HCT116 (cell line): ENCODE measurements around the gene CAPS. TPM values are rescaled to one million over a fixed set of nuclear protein-coding genes. Genes with fewer than 3 reads are reported as not detected.
A peak's percentile ranks its signal among the peaks of the same experiment; 100 is the strongest.

ENCODE experiments used
- ATAC-seq: fragments of 200-7000 bp; cut with Tn5 transposase; 2 replicates; pipeline ENCODE4 v1.9.1; 2020; ENCODE audit warnings: mild to moderate bottlenecking, moderate library complexity
- BruUV-seq: library from RNA; stranded (reverse); fragments of 400-500 nt; replicated peaks from 2 replicates; lab custom pipeline; 2021; lab: Mats Ljungman, UMichigan
- CTCF ChIA-PET: fragments of 300-600 bp; sonication (Branson Sonifier 250); formaldehyde crosslinking; loops from one replicate; lab custom pipeline; 2021; ENCODE audit warnings: antibody characterized with exemption; lab: Charles Lee
- POLR2A ChIA-PET: fragments of 300-600, 350-600 bp; sonication (Branson Sonifier 250); formaldehyde crosslinking; loops from one replicate; lab custom pipeline; 2021; ENCODE audit warnings: antibody characterized with exemption; lab: Charles Lee
- RAD21 ChIA-PET, 2 experiments: fragments of 300-600 bp; sonication (Branson Sonifier 250); formaldehyde crosslinking; loops; one replicate each; lab custom pipeline; 2023; ENCODE audit warnings: low total read pairs in 2 of 2; ENCODE audit not compliant: uncharacterized antibody in 2 of 2, unreplicated experiment in 2 of 2, low non-redundant PET in 1 of 2; lab: Charles Lee
- DNase-seq: peaks from one replicate; pipeline ENCODE4 v3.0.0-alpha.2; 2010; ENCODE audit warnings: low read depth, low spot score
- H2AFZ ChIP-seq: fragments of 200-600 bp; shearing (Covaris generic), sonication (generic); 2 replicates; pipeline ENCODE4 v1.6.1; 2017; ENCODE audit warnings: low read depth, mixed run types, mixed read lengths, antibody characterized with exemption, low read length; ENCODE audit not compliant: poor library complexity, severe bottlenecking
- H3K27ac ChIP-seq: 2 replicates; pipeline ENCODE4 v1.5.1; 2012; ENCODE audit warnings: low read depth, low read length
- H3K27me3 ChIP-seq: fragments of 200-600 bp; sonication (generic); 2 replicates; pipeline ENCODE4 v1.6.1; 2016; ENCODE audit warnings: mixed run types, low read length, mixed read lengths; ENCODE audit not compliant: insufficient read depth
- H3K36me3 ChIP-seq, 2 experiments: fragments of 200-500 bp in 1 of 2; fragments of 200-600 bp in 1 of 2; sonication (Bioruptor generic) in 1 of 2; sonication (generic) in 1 of 2; 2 replicates each; pipeline versions ENCODE4 v1.5.1 to v1.6.1; 2014 to 2016; ENCODE audit warnings: low read length in 2 of 2, inconsistent platforms in 1 of 2, mixed read lengths in 1 of 2, mixed run types in 1 of 2; ENCODE audit not compliant: insufficient read depth in 2 of 2, control insufficient read depth in 1 of 2
- H3K4me1 ChIP-seq, 2 experiments: fragments of 200-600 bp in 1 of 2; sonication (generic) in 1 of 2; 2 replicates each; pipeline versions ENCODE4 v1.5.1 to v1.6.1; 2012 to 2017; ENCODE audit warnings: low read length in 2 of 2, inconsistent platforms in 1 of 2, mild to moderate bottlenecking in 1 of 2, mixed read lengths in 1 of 2, mixed run types in 1 of 2, moderate library complexity in 1 of 2; ENCODE audit not compliant: insufficient read depth in 2 of 2, control insufficient read depth in 1 of 2
- H3K4me2 ChIP-seq: fragments of 200-600 bp; sonication (generic); 2 replicates; pipeline ENCODE4 v1.6.1; 2017; ENCODE audit warnings: mixed run types, low read length, mixed read lengths
- H3K4me3 ChIP-seq, 2 experiments: fragments of 200-600 bp in 1 of 2; sonication (generic) in 1 of 2; replicated peaks in 1 of 2; 2 replicates each; pipeline ENCODE4 v1.5.1; 2011 to 2016; ENCODE audit warnings: low read length in 2 of 2, control low read depth in 1 of 2, low read depth in 1 of 2, mild to moderate bottlenecking in 1 of 2, mixed read lengths in 1 of 2, mixed run types in 1 of 2
- H3K79me2 ChIP-seq: fragments of 200-600 bp; sonication (generic); 2 replicates; pipeline ENCODE4 v1.6.1; 2017; ENCODE audit warnings: mild to moderate bottlenecking, mixed run types, low read length, moderate library complexity, mixed read lengths; ENCODE audit not compliant: insufficient read depth
- H3K9ac ChIP-seq: fragments of 200-600 bp; sonication (generic); 2 replicates; pipeline ENCODE4 v1.6.1; 2016; ENCODE audit warnings: low read length, mixed read lengths
- H3K9me2 ChIP-seq: fragments of 200-600 bp; sonication (generic), shearing (Covaris generic); 2 replicates; pipeline ENCODE4 v1.6.1; 2017; ENCODE audit warnings: mixed run types, mild to moderate bottlenecking, moderate library complexity; ENCODE audit not compliant: insufficient read depth
- H3K9me3 ChIP-seq, 2 experiments: fragments of 200-500 bp in 1 of 2; fragments of 200-600 bp in 1 of 2; sonication (Bioruptor generic) in 1 of 2; sonication (generic) in 1 of 2; 2 replicates each; pipeline ENCODE4 v1.6.1; 2014 to 2017; ENCODE audit warnings: low read length in 2 of 2, mixed read lengths in 2 of 2, inconsistent platforms in 1 of 2, low read depth in 1 of 2, mild to moderate bottlenecking in 1 of 2, mixed run types in 1 of 2, moderate library complexity in 1 of 2; ENCODE audit not compliant: control insufficient read depth in 1 of 2, insufficient read depth in 1 of 2
- H4K20me1 ChIP-seq: fragments of 200-600 bp; sonication (generic), shearing (Covaris generic); 2 replicates; pipeline ENCODE4 v1.6.1; 2017; ENCODE audit warnings: mixed run types, mild to moderate bottlenecking, moderate library complexity; ENCODE audit not compliant: insufficient read depth
- ATF3 ChIP-seq: IDR thresholded peaks from 2 replicates; pipeline ENCODE4 v1.6.1; 2012
- CBX3 ChIP-seq: IDR thresholded peaks from 2 replicates; pipeline ENCODE4 v1.6.1; 2012; ENCODE audit warnings: low read depth
- CEBPB ChIP-seq: IDR thresholded peaks from 2 replicates; pipeline ENCODE4 v1.6.1; 2012; ENCODE audit warnings: low read depth
- ELF1 ChIP-seq: IDR thresholded peaks from 2 replicates; pipeline ENCODE4 v1.6.1; 2012; ENCODE audit warnings: low read depth, borderline replicate concordance
- FOSL1 ChIP-seq: IDR thresholded peaks from 2 replicates; pipeline ENCODE4 v1.6.1; 2012; ENCODE audit warnings: low read depth
- JUND ChIP-seq: IDR thresholded peaks from 2 replicates; pipeline ENCODE4 v1.6.1; 2012
- MAX ChIP-seq: IDR thresholded peaks from 2 replicates; pipeline ENCODE4 v1.6.1; 2012
- POLR2A ChIP-seq: IDR thresholded peaks from 2 replicates; pipeline ENCODE4 v1.7.0; 2011; ENCODE audit warnings: borderline replicate concordance; ENCODE audit not compliant: insufficient read depth, insufficient read length; ENCODE audit errors: extremely low read depth
- POLR2AphosphoS5 ChIP-seq: IDR thresholded peaks from 2 replicates; pipeline ENCODE4 v1.6.1; 2011; ENCODE audit warnings: mild to moderate bottlenecking, low read depth, low read length, moderate library complexity
- RAD21 ChIP-seq: IDR thresholded peaks from 2 replicates; pipeline ENCODE4 v1.6.1; 2012; ENCODE audit warnings: low read depth, mild to moderate bottlenecking
- REST ChIP-seq: IDR thresholded peaks from 2 replicates; pipeline ENCODE4 v1.6.1; 2012; ENCODE audit warnings: low read depth
- SIN3A ChIP-seq: IDR thresholded peaks from 2 replicates; pipeline ENCODE4 v1.6.1; 2012; ENCODE audit warnings: low read depth
- SP1 ChIP-seq: IDR thresholded peaks from 2 replicates; pipeline ENCODE4 v1.6.1; 2012; ENCODE audit warnings: low read depth
- SRF ChIP-seq: IDR thresholded peaks from 2 replicates; pipeline ENCODE4 v1.6.1; 2012; ENCODE audit warnings: low read depth
- TCF7L2 ChIP-seq: IDR thresholded peaks from 2 replicates; pipeline ENCODE4 v1.7.0; 2011; ENCODE audit warnings: borderline replicate concordance, inconsistent platforms; ENCODE audit not compliant: insufficient read depth, insufficient read length; ENCODE audit errors: extremely low read depth
- YY1 ChIP-seq: IDR thresholded peaks from 2 replicates; pipeline ENCODE4 v1.6.1; 2011; ENCODE audit warnings: low read length, low read depth, moderate library complexity, mild to moderate bottlenecking; ENCODE audit not compliant: insufficient replicate concordance; ENCODE audit errors: extremely low read depth
- ZFX ChIP-seq: fragments of 450-650 bp; IDR thresholded peaks from 2 replicates; pipeline ENCODE4 v1.6.1; 2017
- ZNF274 ChIP-seq: fragments of 200-500 bp; sonication (Bioruptor generic); IDR thresholded peaks from 2 replicates; pipeline ENCODE4 v1.6.1; 2014; ENCODE audit warnings: mild to moderate bottlenecking, low read depth, low read length, inconsistent platforms
- intact Hi-C: fragments of 100-400 bp; cut with micrococcal nuclease; formaldehyde crosslinking; loops from 2 replicates; pipeline ENCODE4 v1.10.0; 2022
- total RNA-seq: library from RNA; stranded (reverse); gene quantifications from one replicate; pipeline ENCODE4 v1.2.1, GENCODE V29; 2021; ENCODE audit not compliant: unreplicated experiment
- TF ChIP-seq, protein P1 (sequence below), 3 experiments: fragments of 200-600 bp in 1 of 3; sonication (generic) in 1 of 3; IDR thresholded peaks in 2 of 3; conservative IDR thresholded peaks in 1 of 3; 2 replicates each; pipeline ENCODE4 v1.5.1; 2012 to 2017; ENCODE audit warnings: low read depth in 2 of 3, low read length in 2 of 3, antibody characterized with exemption in 1 of 3, borderline replicate concordance in 1 of 3, control low read depth in 1 of 3, mild to moderate bottlenecking in 1 of 3, mixed read lengths in 1 of 3, mixed run types in 1 of 3, moderate library complexity in 1 of 3; ENCODE audit not compliant: insufficient read depth in 1 of 3
- TF ChIP-seq, protein P2 (sequence below): IDR thresholded peaks from 2 replicates; pipeline ENCODE4 v1.6.1; 2011; ENCODE audit warnings: mild to moderate bottlenecking, low read length, moderate library complexity; ENCODE audit not compliant: insufficient replicate concordance; ENCODE audit errors: extremely low read depth

The CAPS gene
- total RNA-seq, 1 experiment from 2014 or later, result 2.5 TPM

- peak overlapping the region; percentile 88 for H3K4me2 ChIP-seq
- no peaks in the 10 kb centered on the region for H4K20me1 ChIP-seq
- POLR2A ChIA-PET, result interaction anchor here (1.4 to 2.0 kb wide), 4 partner anchors 12 to 183 kb away, joined by 5 to 34 read pairs (median 8); partner anchors contain the start of genes CATSPERD, DUS3L and LONP1
- no peaks in the 10 kb centered on the region for H3K27me3 ChIP-seq
- no peak for TF ChIP-seq ATF3
- no peak for TF ChIP-seq POLR2AphosphoS5
- no peak for TF ChIP-seq SIN3A
- TF ChIP-seq CBX3, result no peak
- TF ChIP-seq CEBPB, result no peak
- no peak for TF ChIP-seq MAX
- TF ChIP-seq POLR2A, result no peak
- no peak for TF ChIP-seq JUND
- TF ChIP-seq YY1, result no peak
- no peak for TF ChIP-seq REST
- no peak for TF ChIP-seq ELF1
- no peak for TF ChIP-seq TCF7L2
- TF ChIP-seq, protein P1, sequence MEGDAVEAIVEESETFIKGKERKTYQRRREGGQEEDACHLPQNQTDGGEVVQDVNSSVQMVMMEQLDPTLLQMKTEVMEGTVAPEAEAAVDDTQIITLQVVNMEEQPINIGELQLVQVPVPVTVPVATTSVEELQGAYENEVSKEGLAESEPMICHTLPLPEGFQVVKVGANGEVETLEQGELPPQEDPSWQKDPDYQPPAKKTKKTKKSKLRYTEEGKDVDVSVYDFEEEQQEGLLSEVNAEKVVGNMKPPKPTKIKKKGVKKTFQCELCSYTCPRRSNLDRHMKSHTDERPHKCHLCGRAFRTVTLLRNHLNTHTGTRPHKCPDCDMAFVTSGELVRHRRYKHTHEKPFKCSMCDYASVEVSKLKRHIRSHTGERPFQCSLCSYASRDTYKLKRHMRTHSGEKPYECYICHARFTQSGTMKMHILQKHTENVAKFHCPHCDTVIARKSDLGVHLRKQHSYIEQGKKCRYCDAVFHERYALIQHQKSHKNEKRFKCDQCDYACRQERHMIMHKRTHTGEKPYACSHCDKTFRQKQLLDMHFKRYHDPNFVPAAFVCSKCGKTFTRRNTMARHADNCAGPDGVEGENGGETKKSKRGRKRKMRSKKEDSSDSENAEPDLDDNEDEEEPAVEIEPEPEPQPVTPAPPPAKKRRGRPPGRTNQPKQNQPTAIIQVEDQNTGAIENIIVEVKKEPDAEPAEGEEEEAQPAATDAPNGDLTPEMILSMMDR (IDR thresholded peaks at IDR 0.05 in 2 of 3, conservative IDR thresholded peaks at IDR 0.05 in 1 of 3; ENCODE audit: borderline replicate concordance in 1 of 3, insufficient read depth in 1 of 3, low read depth in 2 of 3, low read length in 2 of 3), result no peak
- TF ChIP-seq SRF, result no peak
- TF ChIP-seq SP1, result no peak
- TF ChIP-seq, protein P2, sequence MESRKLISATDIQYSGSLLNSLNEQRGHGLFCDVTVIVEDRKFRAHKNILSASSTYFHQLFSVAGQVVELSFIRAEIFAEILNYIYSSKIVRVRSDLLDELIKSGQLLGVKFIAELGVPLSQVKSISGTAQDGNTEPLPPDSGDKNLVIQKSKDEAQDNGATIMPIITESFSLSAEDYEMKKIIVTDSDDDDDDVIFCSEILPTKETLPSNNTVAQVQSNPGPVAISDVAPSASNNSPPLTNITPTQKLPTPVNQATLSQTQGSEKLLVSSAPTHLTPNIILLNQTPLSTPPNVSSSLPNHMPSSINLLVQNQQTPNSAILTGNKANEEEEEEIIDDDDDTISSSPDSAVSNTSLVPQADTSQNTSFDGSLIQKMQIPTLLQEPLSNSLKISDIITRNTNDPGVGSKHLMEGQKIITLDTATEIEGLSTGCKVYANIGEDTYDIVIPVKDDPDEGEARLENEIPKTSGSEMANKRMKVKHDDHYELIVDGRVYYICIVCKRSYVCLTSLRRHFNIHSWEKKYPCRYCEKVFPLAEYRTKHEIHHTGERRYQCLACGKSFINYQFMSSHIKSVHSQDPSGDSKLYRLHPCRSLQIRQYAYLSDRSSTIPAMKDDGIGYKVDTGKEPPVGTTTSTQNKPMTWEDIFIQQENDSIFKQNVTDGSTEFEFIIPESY, result no peak
- no peak for TF ChIP-seq FOSL1
- no peak for TF ChIP-seq ZNF274
- TF ChIP-seq RAD21, result no peak
- TF ChIP-seq ZFX, result no peak
- intact Hi-C loops, result no loop called here
- peaks cover 48% of the 10 kb centered on the region for H3K79me2 ChIP-seq
- peak overlapping the region; percentile 100 for H3K9ac ChIP-seq
- peaks cover 0 to 5% of the 10 kb centered on the region in 2 experiments; a peak in 3 of 4 replicates for H3K36me3 ChIP-seq
- H3K27ac ChIP-seq, result peak overlapping the region; percentile 94
- CTCF ChIA-PET, result interaction anchor here (1.2 to 2.3 kb wide), 3 partner anchors 75 to 99 kb away, joined by 5 to 37 read pairs (median 7); partner anchors contain the start of genes NRTN and RANBP3
- no peak for ATAC-seq
- H2AFZ ChIP-seq, result no peak overlapping the region
- H3K4me1 ChIP-seq, result peaks cover 9 to 24% of the 10 kb centered on the region in 2 experiments; a peak in 3 of 4 replicates
- BruUV-seq, result TSS peak; percentile 77
- H3K9me3 ChIP-seq, result no peaks in the 10 kb centered on the region
- H3K9me2 ChIP-seq, result no peaks in the 10 kb centered on the region
- RAD21 ChIA-PET, result interaction anchor here in 1 of 2 experiments (1.8 kb wide), 1 partner anchor 99 kb away, joined by 6 read pairs; the partner anchor contains the start of gene NRTN
- DNase-seq, result no peak
- H3K4me3 ChIP-seq, result peak overlapping the region; percentile 100
These were observed 10.9 kb upstream of the CAPS start for GRCh38 chr19:5903056-5903623.
